ENCODE results near the gene IFNB1.

Gene IFNB1

DNA sequence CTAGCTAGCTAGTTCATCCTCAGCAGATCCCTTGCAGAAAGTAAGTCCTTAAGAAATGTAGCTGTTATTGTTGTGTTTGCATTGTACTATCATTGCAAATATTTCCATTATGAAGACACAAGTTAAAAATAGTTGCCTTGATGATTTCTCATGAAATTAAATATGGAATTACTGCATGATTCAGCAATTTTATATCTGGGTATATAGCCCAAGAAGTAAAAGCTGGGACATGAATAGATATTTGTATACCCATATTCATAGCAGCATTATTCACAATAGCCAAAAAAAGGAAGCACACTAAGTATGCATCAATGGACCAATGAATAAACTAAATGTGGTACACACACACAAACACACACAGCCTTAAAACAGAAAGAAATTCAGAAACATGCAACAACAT lies 6.8 kb downstream of the IFNB1 start:
- Histone ChIP-seq H3K36me3 (ENCODE audit: control insufficient read depth, insufficient read depth, low read length) (no peaks in the 10 kb centered on the region), H3K27me3 (ENCODE audit: control insufficient read depth, insufficient read depth, low read length) (no peaks in the 10 kb centered on the region), H3K27ac (ENCODE audit: low read depth, low read length) (no peak overlapping the region), H3K9ac (ENCODE audit: low read length) (no peak overlapping the region), H3K9me3 (ENCODE audit: control insufficient read depth, insufficient read depth, low read depth, low read length) (no peaks in the 10 kb centered on the region), H3K4me1 (ENCODE audit: control insufficient read depth, insufficient read depth, low read length) (peaks cover 7% of the 10 kb centered on the region), H3K4me3 (ENCODE audit: low read depth, low read length) (no peak overlapping the region)

DNA sequence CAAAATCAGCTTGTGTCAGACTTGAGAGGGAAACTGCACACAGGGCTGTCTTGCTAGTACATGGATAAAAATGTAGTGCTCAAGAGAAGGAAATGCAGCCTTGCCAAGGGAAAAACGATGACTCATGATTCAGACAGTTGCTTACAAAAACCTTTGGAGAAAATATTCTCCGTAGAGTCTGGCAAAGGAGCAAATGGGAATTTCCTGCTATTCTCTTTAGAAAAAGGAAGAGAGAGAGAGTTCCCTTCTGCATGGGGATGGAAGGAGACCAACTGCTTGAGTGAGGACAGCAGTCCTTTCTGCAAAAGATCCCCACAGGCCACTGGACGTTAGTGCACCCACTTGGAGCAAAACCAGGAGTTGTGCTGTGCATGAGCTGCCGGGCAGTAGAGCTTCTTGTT lies 7.6 kb downstream of the IFNB1 start:
- peaks cover 7% of the 10 kb centered on the region for H3K4me1 ChIP-seq (ENCODE audit: control insufficient read depth, insufficient read depth, low read length)
- H3K4me3 ChIP-seq (ENCODE audit: low read depth, low read length) = no peak overlapping the region
- H3K27ac ChIP-seq (ENCODE audit: low read depth, low read length) = no peak overlapping the region
- H3K36me3 ChIP-seq (ENCODE audit: control insufficient read depth, insufficient read depth, low read length) = no peaks in the 10 kb centered on the region
- H3K27me3 ChIP-seq (ENCODE audit: control insufficient read depth, insufficient read depth, low read length) = no peaks in the 10 kb centered on the region
- H3K9ac ChIP-seq (ENCODE audit: low read length) = no peak overlapping the region
- H3K9me3 ChIP-seq (ENCODE audit: control insufficient read depth, insufficient read depth, low read depth, low read length) = no peaks in the 10 kb centered on the region

DNA sequence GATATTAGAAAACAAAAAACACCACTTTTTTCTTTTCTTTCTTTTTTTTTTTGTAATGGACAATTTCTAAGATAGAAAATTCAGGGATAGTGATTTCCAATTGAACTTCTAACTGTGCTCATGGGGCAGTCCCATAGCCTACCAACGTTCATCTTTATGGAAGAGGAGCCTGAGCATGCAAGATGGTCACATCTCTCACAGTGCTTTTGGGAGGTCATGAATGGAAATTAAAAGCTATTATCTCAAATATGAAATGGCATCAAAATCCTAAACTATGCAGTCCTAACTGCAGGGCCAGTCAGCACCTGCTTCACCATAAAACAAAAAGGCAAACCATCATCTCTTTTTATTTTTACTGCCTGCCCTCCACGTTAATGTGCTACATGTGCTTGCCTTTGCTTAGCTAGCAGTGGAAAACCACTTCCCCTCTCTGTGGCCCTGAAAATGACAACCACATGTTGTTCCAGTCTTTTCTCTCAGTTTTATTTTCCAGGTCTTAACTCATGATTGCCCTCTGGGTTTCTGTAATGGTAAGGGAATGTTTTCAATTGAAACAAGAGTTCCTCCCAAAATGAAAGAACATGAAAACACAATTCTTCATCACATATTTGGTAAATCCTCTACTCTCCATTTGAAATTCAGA lies 16.7 kb downstream of the IFNB1 start:
- no peaks in the 10 kb centered on the region for H3K4me1 ChIP-seq (ENCODE audit: control insufficient read depth, insufficient read depth, low read length)
- no peaks in the 10 kb centered on the region for H3K36me3 ChIP-seq (ENCODE audit: control insufficient read depth, insufficient read depth, low read length)
- H3K9ac ChIP-seq (ENCODE audit: low read length) = no peak overlapping the region
- H3K9me3 ChIP-seq (ENCODE audit: control insufficient read depth, insufficient read depth, low read depth, low read length) = no peaks in the 10 kb centered on the region
- no peak overlapping the region for H3K4me3 ChIP-seq (ENCODE audit: low read depth, low read length)
- no peak overlapping the region for H3K27ac ChIP-seq (ENCODE audit: low read depth, low read length)
- H3K27me3 ChIP-seq (ENCODE audit: control insufficient read depth, insufficient read depth, low read length) = no peaks in the 10 kb centered on the region

DNA sequence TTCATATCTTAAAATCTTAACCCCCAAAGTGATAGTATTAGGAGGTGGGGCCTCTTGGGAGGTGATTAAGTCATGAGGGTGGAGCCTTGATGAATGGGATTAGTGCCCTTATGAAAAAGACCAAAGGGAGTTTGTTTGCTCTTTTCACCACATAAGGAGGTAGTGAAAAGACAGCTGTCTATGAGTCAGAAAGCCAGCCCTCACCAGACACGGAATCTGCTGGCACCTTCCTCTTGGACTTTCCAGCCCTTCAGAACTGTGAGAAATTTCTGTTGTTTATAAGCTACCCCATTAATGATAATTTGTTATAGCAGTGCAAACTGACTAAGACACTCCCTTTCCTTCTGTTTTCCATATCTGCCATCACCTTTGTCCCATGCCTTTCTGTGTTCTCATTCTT lies 20.8 kb downstream of the IFNB1 start:
- Histone ChIP-seq H3K4me3 (ENCODE audit: low read depth, low read length) (no peak overlapping the region), H3K27ac (ENCODE audit: low read depth, low read length) (no peak overlapping the region), H3K9me3 (ENCODE audit: control insufficient read depth, insufficient read depth, low read depth, low read length) (no peaks in the 10 kb centered on the region), H3K36me3 (ENCODE audit: control insufficient read depth, insufficient read depth, low read length) (no peaks in the 10 kb centered on the region), H3K27me3 (ENCODE audit: control insufficient read depth, insufficient read depth, low read length) (no peaks in the 10 kb centered on the region), H3K9ac (ENCODE audit: low read length) (no peak overlapping the region), H3K4me1 (ENCODE audit: control insufficient read depth, insufficient read depth, low read length) (no peaks in the 10 kb centered on the region)

DNA sequence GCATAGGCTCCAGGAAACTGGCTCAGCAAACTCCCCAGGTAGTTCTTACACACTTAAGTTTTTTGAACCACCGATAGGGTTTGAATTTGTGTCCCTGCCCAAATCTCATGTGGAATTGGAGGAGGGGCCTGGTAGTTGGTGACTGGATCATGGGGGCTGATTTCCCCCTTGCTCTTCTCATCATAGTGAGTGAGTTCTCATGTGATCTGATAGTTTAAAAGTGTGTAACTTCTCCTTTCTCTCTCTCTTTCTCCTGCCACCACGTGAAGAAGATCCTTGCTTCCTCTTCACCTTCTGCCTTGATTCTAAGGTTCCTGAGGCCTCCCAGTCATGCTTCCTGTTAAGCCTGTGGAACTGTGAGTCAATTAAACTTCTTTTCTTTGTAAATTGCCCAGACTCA lies 23.9 kb downstream of the IFNB1 start:
- no peak overlapping the region for H3K27ac ChIP-seq (ENCODE audit: low read depth, low read length)
- H3K9ac ChIP-seq (ENCODE audit: low read length) = no peak overlapping the region
- H3K9me3 ChIP-seq (ENCODE audit: control insufficient read depth, insufficient read depth, low read depth, low read length) = no peaks in the 10 kb centered on the region
- H3K36me3 ChIP-seq (ENCODE audit: control insufficient read depth, insufficient read depth, low read length) = no peaks in the 10 kb centered on the region
- H3K4me3 ChIP-seq (ENCODE audit: low read depth, low read length) = no peak overlapping the region
- no peaks in the 10 kb centered on the region for H3K4me1 ChIP-seq (ENCODE audit: control insufficient read depth, insufficient read depth, low read length)
- no peaks in the 10 kb centered on the region for H3K27me3 ChIP-seq (ENCODE audit: control insufficient read depth, insufficient read depth, low read length)

DNA sequence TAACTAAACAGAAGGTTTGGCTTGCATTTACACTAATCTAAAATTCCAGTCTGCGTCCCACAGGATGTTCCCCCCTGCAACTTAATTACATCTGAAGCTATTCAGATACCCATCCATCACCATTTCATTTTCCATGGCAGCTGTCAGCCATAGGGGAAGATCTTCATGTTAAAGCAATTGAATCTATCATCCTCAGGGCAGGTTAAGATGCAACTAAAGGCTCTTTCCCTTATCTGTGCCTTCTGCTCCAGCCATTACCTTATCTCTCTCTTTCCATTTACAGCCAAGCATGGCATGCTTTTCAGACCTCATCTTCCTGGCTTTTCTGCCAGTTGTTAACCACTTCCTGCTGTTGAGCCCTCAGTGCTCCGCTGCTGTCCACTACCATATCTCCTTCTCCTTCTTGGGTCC lies 30.5 kb downstream of the IFNB1 start:
- Histone ChIP-seq H3K27me3 (ENCODE audit: control insufficient read depth, insufficient read depth, low read length) (no peaks in the 10 kb centered on the region), H3K4me3 (ENCODE audit: low read depth, low read length) (no peak overlapping the region), H3K36me3 (ENCODE audit: control insufficient read depth, insufficient read depth, low read length) (no peaks in the 10 kb centered on the region), H3K9ac (ENCODE audit: low read length) (no peak overlapping the region), H3K9me3 (ENCODE audit: control insufficient read depth, insufficient read depth, low read depth, low read length) (no peaks in the 10 kb centered on the region), H3K27ac (ENCODE audit: low read depth, low read length) (no peak overlapping the region), H3K4me1 (ENCODE audit: control insufficient read depth, insufficient read depth, low read length) (no peaks in the 10 kb centered on the region)

DNA sequence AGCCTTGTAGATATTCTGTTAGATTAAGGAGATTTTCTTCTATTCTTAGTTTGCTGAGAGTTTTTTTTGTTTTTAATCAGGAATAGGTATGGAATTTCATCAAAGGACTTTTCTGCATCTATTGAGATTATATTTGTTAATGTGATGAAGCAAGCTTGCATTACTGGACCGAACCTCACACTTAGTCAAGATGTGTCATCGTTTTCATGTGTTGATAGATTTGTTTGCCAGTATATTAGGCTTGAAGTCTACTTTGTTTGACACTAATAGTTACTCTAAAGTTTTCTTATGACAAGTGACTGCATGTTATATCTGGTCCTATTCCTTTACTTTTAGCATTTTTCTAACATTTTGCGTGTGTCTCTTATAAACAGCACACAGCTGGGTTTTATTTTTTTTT lies 33.9 kb downstream of the IFNB1 start:
- H3K9me3 ChIP-seq (ENCODE audit: control insufficient read depth, insufficient read depth, low read depth, low read length) = no peaks in the 10 kb centered on the region
- no peak overlapping the region for H3K27ac ChIP-seq (ENCODE audit: low read depth, low read length)
- H3K4me1 ChIP-seq (ENCODE audit: control insufficient read depth, insufficient read depth, low read length) = no peaks in the 10 kb centered on the region
- H3K9ac ChIP-seq (ENCODE audit: low read length) = no peak overlapping the region
- H3K36me3 ChIP-seq (ENCODE audit: control insufficient read depth, insufficient read depth, low read length) = no peaks in the 10 kb centered on the region
- H3K27me3 ChIP-seq (ENCODE audit: control insufficient read depth, insufficient read depth, low read length) = no peaks in the 10 kb centered on the region
- H3K4me3 ChIP-seq (ENCODE audit: low read depth, low read length) = no peak overlapping the region

DNA sequence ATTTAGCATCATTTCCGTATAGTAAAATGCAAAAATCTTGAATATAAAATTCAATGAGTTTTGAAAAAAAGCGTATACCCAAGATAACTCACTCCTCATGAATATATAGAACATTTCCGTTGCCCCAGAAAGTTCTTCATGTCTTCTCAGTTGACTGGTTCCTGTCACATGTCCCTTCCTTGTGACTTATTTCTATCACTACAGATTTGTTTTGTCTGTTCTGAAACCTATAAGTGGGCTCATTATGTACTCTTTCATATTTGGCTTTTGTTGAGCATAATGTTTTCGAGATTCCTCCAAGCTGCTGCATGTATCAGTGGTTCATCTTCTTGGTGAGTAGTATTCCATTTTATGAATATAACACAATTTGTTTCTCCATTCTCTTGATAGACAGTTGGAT lies 35.3 kb downstream of the IFNB1 start:
- no peaks in the 10 kb centered on the region for H3K36me3 ChIP-seq (ENCODE audit: control insufficient read depth, insufficient read depth, low read length)
- H3K9ac ChIP-seq (ENCODE audit: low read length) = no peak overlapping the region
- H3K27me3 ChIP-seq (ENCODE audit: control insufficient read depth, insufficient read depth, low read length) = no peaks in the 10 kb centered on the region
- no peak overlapping the region for H3K4me3 ChIP-seq (ENCODE audit: low read depth, low read length)
- no peaks in the 10 kb centered on the region for H3K9me3 ChIP-seq (ENCODE audit: control insufficient read depth, insufficient read depth, low read depth, low read length)
- no peak overlapping the region for H3K27ac ChIP-seq (ENCODE audit: low read depth, low read length)
- H3K4me1 ChIP-seq (ENCODE audit: control insufficient read depth, insufficient read depth, low read length) = no peaks in the 10 kb centered on the region

DNA sequence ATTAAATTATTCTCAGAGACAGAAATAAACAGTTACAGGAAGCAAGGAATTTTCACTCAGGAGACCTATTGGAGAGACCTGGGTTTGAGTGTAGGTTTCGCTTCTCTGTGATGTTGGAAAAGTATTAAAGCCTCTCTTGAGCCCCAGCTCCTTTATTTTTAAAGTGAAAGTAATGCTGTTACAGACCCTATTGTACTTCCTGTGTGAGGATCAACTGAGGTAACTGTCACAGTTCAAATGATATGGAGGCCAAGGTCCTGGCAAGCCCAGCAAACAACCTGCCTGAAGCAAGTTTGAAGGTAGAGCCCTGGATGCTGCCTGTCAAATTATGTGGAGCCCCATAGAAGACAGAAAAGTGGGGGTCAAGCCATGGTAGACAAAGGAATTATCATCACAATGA lies 38.4 kb downstream of the IFNB1 start:
- Histone ChIP-seq H3K9ac (ENCODE audit: low read length) (no peak overlapping the region), H3K9me3 (ENCODE audit: control insufficient read depth, insufficient read depth, low read depth, low read length) (no peaks in the 10 kb centered on the region), H3K27me3 (ENCODE audit: control insufficient read depth, insufficient read depth, low read length) (no peaks in the 10 kb centered on the region), H3K36me3 (ENCODE audit: control insufficient read depth, insufficient read depth, low read length) (no peaks in the 10 kb centered on the region), H3K4me3 (ENCODE audit: low read depth, low read length) (no peak overlapping the region), H3K4me1 (ENCODE audit: control insufficient read depth, insufficient read depth, low read length) (peaks cover 6% of the 10 kb centered on the region; the same call in 1 of the 2 replicates), H3K27ac (ENCODE audit: low read depth, low read length) (no peak overlapping the region)

DNA sequence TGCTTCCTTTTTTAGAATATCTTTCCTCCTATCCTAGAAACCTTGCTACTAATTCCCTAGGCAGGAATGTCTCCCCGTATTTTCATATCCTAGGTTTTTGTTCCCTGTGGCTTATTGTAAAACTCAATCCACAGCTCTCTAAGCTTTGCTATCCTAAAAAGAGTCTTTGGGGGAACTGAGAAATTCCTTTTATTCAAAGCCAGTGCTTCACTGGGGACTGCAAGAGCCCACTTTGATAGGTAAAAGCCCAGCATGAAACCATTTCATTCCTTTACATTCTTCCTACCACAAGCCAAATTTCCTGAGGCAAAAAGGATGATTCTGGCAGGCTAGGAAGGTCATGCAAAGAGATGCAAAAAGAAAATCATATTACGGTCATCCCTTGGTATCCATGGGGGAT lies 40.5 kb downstream of the IFNB1 start:
- Histone ChIP-seq H3K36me3 (ENCODE audit: control insufficient read depth, insufficient read depth, low read length) (no peaks in the 10 kb centered on the region), H3K27ac (ENCODE audit: low read depth, low read length) (no peak overlapping the region), H3K9me3 (ENCODE audit: control insufficient read depth, insufficient read depth, low read depth, low read length) (no peaks in the 10 kb centered on the region), H3K4me3 (ENCODE audit: low read depth, low read length) (no peak overlapping the region), H3K9ac (ENCODE audit: low read length) (no peak overlapping the region), H3K4me1 (ENCODE audit: control insufficient read depth, insufficient read depth, low read length) (peaks cover 6% of the 10 kb centered on the region; the same call in 1 of the 2 replicates), H3K27me3 (ENCODE audit: control insufficient read depth, insufficient read depth, low read length) (peaks cover 4% of the 10 kb centered on the region; the same call in 1 of the 2 replicates)

DNA sequence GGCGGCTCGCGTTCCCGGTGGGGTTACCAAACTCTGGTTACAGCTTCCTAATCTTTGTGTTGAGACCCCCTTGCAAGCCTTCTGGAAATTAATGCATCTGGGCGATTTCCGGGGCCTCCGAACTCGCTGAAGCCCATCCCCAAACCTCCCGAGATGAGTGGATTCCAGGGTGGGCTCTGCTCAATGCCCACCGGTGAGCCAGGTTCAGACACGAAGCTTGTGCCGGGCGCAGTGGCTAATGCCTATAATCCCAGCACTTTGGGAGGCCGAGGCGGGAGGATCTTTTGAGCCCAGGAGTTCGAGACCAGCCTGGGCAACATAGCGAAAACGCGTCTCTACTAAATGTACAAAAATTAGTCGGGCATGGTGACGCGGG lies 45.9 kb downstream of the IFNB1 start:
- peak overlapping the region; percentile 65 for H3K27ac ChIP-seq (ENCODE audit: low read depth, low read length)
- peaks cover 4% of the 10 kb centered on the region; the same call in 1 of the 2 replicates for H3K27me3 ChIP-seq (ENCODE audit: control insufficient read depth, insufficient read depth, low read length)
- peak overlapping the region; percentile 62 for H3K4me3 ChIP-seq (ENCODE audit: low read depth, low read length)
- no peaks in the 10 kb centered on the region for H3K9me3 ChIP-seq (ENCODE audit: control insufficient read depth, insufficient read depth, low read depth, low read length)
- peak overlapping the region; percentile 31 for H3K9ac ChIP-seq (ENCODE audit: low read length)
- H3K4me1 ChIP-seq (ENCODE audit: control insufficient read depth, insufficient read depth, low read length) = peaks cover 18% of the 10 kb centered on the region
- H3K36me3 ChIP-seq (ENCODE audit: control insufficient read depth, insufficient read depth, low read length) = no peaks in the 10 kb centered on the region
